Ectodermal cell (in vitro differentiated cells): ENCODE data around the gene MT1E.

Experiments used
- H3K27ac ChIP-seq: 2 replicates; pipeline ENCODE4 v1.7.0; 2013; ENCODE audit warnings: mild to moderate bottlenecking, low read depth, low read length; ENCODE audit not compliant: insufficient read depth, poor library complexity, severe bottlenecking
- H3K27me3 ChIP-seq: 2 replicates; pipeline ENCODE4 v1.7.0; 2013; ENCODE audit warnings: mild to moderate bottlenecking, low read length; ENCODE audit not compliant: insufficient read depth, control insufficient read depth, poor library complexity, severe bottlenecking
- H3K36me3 ChIP-seq: one replicate; pipeline ENCODE4 v1.7.0; 2013; ENCODE audit warnings: low read length; ENCODE audit not compliant: control insufficient read depth, insufficient read depth
- H3K4me1 ChIP-seq: one replicate; pipeline ENCODE4 v1.7.0; 2013; ENCODE audit warnings: low read length; ENCODE audit not compliant: control insufficient read depth, insufficient read depth
- H3K4me3 ChIP-seq: 2 replicates; pipeline ENCODE4 v1.7.0; 2013; ENCODE audit warnings: low read depth, low read length, control low read depth; ENCODE audit not compliant: insufficient read depth
- H3K9me3 ChIP-seq: 2 replicates; pipeline ENCODE4 v1.7.0; 2013; ENCODE audit warnings: mild to moderate bottlenecking, low read length, moderate library complexity; ENCODE audit not compliant: control insufficient read depth
- WGBS, 2 experiments: methylation state at CpG; one replicate each; pipeline ENCODE4 v1.1.7; 2013; ENCODE audit warnings: missing lambda C conversion rate in 2 of 2; 5-methylcytosine and 5-hydroxymethylcytosine counted together

MT1E gene

GRCh38 chr16:56645838-56646237 lies 20.3 kb downstream of the MT1E start:
- no peak overlapping the region for H3K27ac ChIP-seq
- no peak overlapping the region for H3K4me3 ChIP-seq
- no peaks in the 10 kb centered on the region for H3K9me3 ChIP-seq
- H3K27me3 ChIP-seq = peaks cover 94% of the 10 kb centered on the region
- H3K36me3 ChIP-seq = no peaks in the 10 kb centered on the region
- H3K4me1 ChIP-seq = peaks cover 7% of the 10 kb centered on the region
- 0% methylated on average over 1 of the region's 1 CpG for WGBS, 2 experiments

GRCh38 chr16:56647641-56648431 lies 22.3 kb downstream of the MT1E start:
- Histone ChIP-seq H3K9me3 (no peaks in the 10 kb centered on the region), H3K27ac (no peak overlapping the region), H3K4me1 (peaks cover 7% of the 10 kb centered on the region), H3K4me3 (no peak overlapping the region), H3K27me3 (peaks cover 83% of the 10 kb centered on the region), H3K36me3 (no peaks in the 10 kb centered on the region)
- 48 to 52% methylated on average over 33 of the region's 33 CpGs for WGBS, 2 experiments

- no peak overlapping the region for H3K27ac ChIP-seq
- peaks cover 72% of the 10 kb centered on the region for H3K27me3 ChIP-seq
- H3K4me1 ChIP-seq = no peaks in the 10 kb centered on the region
- H3K9me3 ChIP-seq = no peaks in the 10 kb centered on the region
- H3K4me3 ChIP-seq = no peak overlapping the region
- H3K36me3 ChIP-seq = no peaks in the 10 kb centered on the region
- 90 to 93% methylated on average over 2 of the region's 2 CpGs for WGBS, 2 experiments
Observed at GRCh38 chr16:56649271-56649670, 23.7 kb downstream of the MT1E start.

- Histone ChIP-seq H3K27me3 (peaks cover 67% of the 10 kb centered on the region), H3K36me3 (no peaks in the 10 kb centered on the region), H3K9me3 (no peaks in the 10 kb centered on the region), H3K27ac (no peak overlapping the region), H3K4me3 (no peak overlapping the region), H3K4me1 (no peaks in the 10 kb centered on the region)
- WGBS, 2 experiments = 87 to 91% methylated on average over 2 to 3 of the region's 3 CpGs
Observed at GRCh38 chr16:56649820-56650219, 24.2 kb downstream of the MT1E start.

- H3K4me1 ChIP-seq = no peaks in the 10 kb centered on the region
- no peaks in the 10 kb centered on the region for H3K9me3 ChIP-seq
- no peak within 1 kb of the TSS for H3K27ac ChIP-seq
- peaks cover 60% of the 10 kb centered on the region for H3K27me3 ChIP-seq
- H3K36me3 ChIP-seq = no peaks in the 10 kb centered on the region
- no peak within 1 kb of the TSS for H3K4me3 ChIP-seq
- WGBS, 2 experiments = 79 to 88% methylated on average over 7 of the region's 7 CpGs
Observed at GRCh38 chr16:56651586-56651985, 26.0 kb downstream of the MT1E start, which contains the start of gene MT1B. TSS of gene MT1B (plus strand) at chr16:56651886. CDS start at chr16:56651954, 68 bp downstream.

GRCh38 chr16:56652600-56652999 lies 27.0 kb downstream of the MT1E start:
- no peak overlapping the region for H3K4me3 ChIP-seq
- no peak overlapping the region for H3K27ac ChIP-seq
- no peaks in the 10 kb centered on the region for H3K9me3 ChIP-seq
- no peaks in the 10 kb centered on the region for H3K4me1 ChIP-seq
- 83% methylated on average over 1 of the region's 1 CpG for WGBS, 2 experiments
- no peaks in the 10 kb centered on the region for H3K36me3 ChIP-seq
- peaks cover 60% of the 10 kb centered on the region for H3K27me3 ChIP-seq

- no peaks in the 10 kb centered on the region for H3K9me3 ChIP-seq
- peaks cover 60% of the 10 kb centered on the region for H3K27me3 ChIP-seq
- no peak overlapping the region for H3K4me3 ChIP-seq
- peaks cover 1% of the 10 kb centered on the region for H3K4me1 ChIP-seq
- H3K27ac ChIP-seq = no peak overlapping the region
- 93 to 96% methylated on average over 7 of the region's 7 CpGs for WGBS, 2 experiments
- no peaks in the 10 kb centered on the region for H3K36me3 ChIP-seq
Observed at GRCh38 chr16:56653218-56653617, 27.6 kb downstream of the MT1E start.

GRCh38 chr16:56657555-56658326 lies 32.2 kb downstream of the MT1E start, which contains the start of gene MT1F:
TSS of gene MT1F (plus strand) at chr16:56657959. CDS start at chr16:56658059, 100 bp downstream.
- H3K4me1 ChIP-seq = peaks cover 9% of the 10 kb centered on the region
- H3K9me3 ChIP-seq = no peaks in the 10 kb centered on the region
- H3K4me3 ChIP-seq = peak within 1 kb of the TSS; percentile 33
- WGBS, 2 experiments = 2% methylated on average over 46 of the region's 46 CpGs
- H3K36me3 ChIP-seq = no peaks in the 10 kb centered on the region
- H3K27me3 ChIP-seq = peaks cover 77% of the 10 kb centered on the region
- no peak within 1 kb of the TSS for H3K27ac ChIP-seq

GRCh38 chr16:56658327-56658875 lies 32.8 kb downstream of the MT1E start:
- H3K36me3 ChIP-seq = no peaks in the 10 kb centered on the region
- peaks cover 13% of the 10 kb centered on the region for H3K4me1 ChIP-seq
- no peaks in the 10 kb centered on the region for H3K9me3 ChIP-seq
- H3K4me3 ChIP-seq = peak overlapping the region; percentile 33
- 29 to 35% methylated on average over 10 of the region's 10 CpGs for whole genome bisulfite sequencing, 2 experiments
- H3K27me3 ChIP-seq = peaks cover 79% of the 10 kb centered on the region
- H3K27ac ChIP-seq = no peak overlapping the region
